Activated gamma-delta T cell treated with Interleukin-2 at 50 U/mL for 16 hours (primary cell): ENCODE results near the gene NAA10.
"Not testable (repeated sequence)": the region's sequence is repeated elsewhere in the genome, so short reads cannot be mapped to it uniquely, and the experiment has no call there.

ENCODE experiments used
- DNase-seq: peaks from one replicate; pipeline ENCODE4 v3.0.0-alpha.2; 2020

The NAA10 gene

GRCh38 chrX:153934762-153935325, at the start of gene NAA10:
Gene NAA10 (minus strand): TSS chrX:153935037. CDS start chrX:153934904, 133 bp downstream.
- peak; percentile 43 for DNase-seq

DNA sequence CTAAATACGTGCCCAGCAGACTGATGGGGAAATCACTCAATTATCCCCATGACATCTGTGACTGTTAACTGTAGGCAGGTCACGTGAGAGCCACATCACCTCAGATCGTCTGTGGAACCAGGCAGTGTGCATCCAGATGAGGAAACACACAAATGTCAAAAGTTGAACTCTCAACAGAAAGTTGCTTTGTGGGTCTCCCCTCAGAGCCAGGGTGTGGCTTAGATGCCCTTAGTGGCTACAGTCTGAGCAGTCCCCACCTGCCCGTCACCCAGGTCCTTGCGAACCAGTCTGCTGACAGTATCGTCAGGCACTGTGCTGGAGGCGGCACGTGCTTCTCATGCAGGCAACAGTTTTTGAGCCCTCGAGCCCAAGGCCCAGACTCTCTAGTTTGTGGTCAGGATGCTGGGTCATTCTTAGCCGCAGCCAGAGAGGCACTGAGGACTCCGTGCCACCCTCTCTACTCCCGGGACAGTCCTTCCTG, 48.5 kb upstream of the NAA10 start:
- DNase-seq = no peak

- peak; percentile 40 for DNase-seq
These were observed 47.1 kb upstream of the NAA10 start for GRCh38 chrX:153981771-153982533.

- no peak for DNase-seq
These were observed 46.4 kb upstream of the NAA10 start for GRCh38 chrX:153981231-153981630.

DNA sequence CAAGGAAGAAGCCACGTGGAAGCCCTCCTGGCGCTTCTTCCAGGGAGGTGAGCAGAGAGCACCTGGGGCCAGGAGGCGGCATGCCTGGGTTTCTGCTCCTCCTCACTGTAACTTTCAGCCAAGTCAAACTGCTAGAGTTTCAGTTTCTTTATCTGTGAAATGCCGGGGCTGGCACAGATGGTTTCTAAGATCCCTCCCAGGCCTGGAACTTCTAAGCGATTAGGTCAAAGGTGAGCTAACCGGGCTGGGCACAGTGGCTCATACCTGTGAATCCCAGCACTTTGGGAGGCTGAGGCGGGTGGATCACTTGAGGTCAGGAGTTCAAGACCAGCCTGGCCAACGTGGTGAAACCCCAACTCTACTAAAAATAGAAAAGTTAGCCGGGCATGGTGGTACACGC, 45.6 kb upstream of the NAA10 start:
- not testable (repeated sequence) for DNase-seq

- DNase-seq = no peak
These were observed 40.0 kb upstream of the NAA10 start for GRCh38 chrX:153974726-153975286.

DNA sequence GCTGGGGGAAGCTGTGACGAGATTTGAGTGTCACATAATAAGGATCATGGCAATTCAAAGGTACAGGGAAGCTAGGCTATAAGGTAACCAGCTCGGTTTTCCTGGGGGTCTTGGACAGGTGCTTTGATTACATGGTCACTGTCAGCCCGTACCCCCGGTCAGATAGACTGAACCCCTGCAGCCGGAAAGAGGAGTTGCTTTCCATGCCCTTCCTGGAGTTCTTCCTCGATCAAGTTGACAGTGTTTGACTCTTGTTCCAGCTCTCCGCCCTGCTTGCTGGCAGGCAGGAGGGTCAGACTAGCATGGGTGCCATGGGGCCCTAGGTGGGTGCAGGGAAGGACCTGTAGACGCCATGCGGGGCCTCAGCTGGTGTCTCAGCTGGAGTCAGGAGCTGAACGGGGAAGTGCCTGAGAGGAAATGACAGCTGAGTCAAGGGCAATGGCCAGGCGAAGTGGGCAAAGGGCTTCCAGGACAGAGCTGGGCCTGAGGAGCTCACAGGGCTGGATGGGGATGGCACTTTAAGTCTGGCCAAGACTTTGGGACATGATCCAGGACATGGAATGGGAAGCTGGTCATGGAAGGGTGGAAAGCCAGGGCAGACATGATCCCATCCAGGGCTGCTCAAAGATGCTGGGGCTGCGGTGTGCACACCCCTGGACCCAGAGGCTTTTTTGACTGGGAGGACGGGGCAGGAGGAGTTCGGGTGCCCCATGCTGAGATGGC, 39.3 kb upstream of the NAA10 start:
- no peak for DNase-seq

DNA sequence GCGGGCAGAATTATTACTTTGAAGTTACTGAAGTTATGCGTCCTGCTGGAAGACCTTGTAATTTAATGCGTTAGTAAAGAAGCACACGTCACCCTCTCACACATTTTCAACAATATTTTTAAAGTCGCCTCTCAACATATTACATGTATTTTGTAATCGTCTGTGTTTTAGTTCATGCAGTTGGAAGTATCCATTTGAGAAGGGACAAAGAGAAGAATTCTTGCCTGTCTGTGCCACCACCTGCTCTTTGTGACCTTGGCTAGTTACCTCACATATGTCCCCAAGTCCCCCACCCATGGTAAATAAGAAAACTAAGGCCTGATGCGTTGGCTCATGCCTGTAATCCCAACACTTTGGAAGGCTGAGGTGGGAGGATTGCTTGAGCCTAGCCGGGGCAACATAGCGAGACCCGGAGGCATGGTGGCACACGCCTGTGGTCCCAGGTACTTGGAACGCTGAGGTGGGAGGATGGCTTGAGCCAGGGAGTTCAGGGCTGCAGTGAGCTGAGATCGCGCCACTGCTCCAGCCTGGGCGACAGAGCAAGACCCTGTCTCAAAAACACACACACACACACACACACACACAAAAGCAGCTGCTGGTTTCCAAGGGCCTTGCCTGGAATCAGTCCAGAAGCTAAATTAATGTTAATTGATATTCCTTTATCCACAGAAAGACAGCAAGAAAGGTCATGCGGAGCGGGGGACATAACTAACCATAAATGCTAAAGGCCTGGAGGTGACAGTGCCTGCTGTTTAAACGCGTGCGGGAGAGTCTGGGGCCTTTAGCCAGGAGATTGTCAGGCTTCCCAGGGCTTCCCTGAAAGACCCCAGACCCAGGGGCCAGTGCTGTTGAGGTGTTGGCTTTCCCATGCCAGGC, 38.5 kb upstream of the NAA10 start:
- DNase-seq = no peak

DNA sequence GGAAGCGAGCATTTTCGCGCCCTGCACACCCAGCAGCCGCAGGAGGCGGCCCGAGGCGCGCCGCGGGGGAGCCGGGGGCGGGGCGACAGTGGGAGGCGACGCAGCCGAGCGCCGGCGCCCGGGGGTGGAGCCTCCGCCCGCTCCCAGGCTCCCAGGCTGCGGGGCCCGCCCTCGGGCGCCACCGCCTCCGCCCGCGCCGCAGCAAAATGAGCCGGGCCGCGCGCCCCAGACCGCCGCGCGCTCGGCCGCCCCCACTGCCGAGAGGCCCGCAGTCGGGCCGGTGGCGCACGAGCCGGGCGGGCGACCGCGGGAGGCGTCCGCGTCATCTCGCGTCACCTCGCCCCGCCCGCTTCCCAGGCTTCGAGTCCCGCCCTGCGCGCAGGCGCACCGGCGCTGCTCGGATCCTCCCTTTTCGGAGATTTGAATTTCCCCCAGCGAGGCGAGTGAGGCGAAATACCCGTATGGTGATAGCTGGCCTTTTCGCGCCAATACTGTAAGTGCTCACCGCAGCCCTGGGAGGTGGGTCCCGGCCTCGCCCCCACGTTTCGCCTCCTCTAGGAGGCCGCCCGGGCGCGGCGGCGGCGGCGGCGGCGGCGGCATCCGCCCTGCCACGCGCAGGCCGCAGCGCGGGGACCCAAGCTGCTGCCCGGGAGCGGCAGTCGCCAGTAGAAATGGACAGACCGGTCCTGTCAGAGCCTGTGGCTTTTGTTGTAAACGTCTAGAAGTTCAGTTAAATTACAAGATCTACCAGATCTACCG, 37.7 kb upstream of the NAA10 start, which contains the start of gene TMEM187:
Gene TMEM187 (plus strand): TSS at position 387 of the 759 bp plus-strand sequence. CDS start 9,309 bp downstream, outside the sequence.
- peak; percentile 87 for DNase-seq

DNA sequence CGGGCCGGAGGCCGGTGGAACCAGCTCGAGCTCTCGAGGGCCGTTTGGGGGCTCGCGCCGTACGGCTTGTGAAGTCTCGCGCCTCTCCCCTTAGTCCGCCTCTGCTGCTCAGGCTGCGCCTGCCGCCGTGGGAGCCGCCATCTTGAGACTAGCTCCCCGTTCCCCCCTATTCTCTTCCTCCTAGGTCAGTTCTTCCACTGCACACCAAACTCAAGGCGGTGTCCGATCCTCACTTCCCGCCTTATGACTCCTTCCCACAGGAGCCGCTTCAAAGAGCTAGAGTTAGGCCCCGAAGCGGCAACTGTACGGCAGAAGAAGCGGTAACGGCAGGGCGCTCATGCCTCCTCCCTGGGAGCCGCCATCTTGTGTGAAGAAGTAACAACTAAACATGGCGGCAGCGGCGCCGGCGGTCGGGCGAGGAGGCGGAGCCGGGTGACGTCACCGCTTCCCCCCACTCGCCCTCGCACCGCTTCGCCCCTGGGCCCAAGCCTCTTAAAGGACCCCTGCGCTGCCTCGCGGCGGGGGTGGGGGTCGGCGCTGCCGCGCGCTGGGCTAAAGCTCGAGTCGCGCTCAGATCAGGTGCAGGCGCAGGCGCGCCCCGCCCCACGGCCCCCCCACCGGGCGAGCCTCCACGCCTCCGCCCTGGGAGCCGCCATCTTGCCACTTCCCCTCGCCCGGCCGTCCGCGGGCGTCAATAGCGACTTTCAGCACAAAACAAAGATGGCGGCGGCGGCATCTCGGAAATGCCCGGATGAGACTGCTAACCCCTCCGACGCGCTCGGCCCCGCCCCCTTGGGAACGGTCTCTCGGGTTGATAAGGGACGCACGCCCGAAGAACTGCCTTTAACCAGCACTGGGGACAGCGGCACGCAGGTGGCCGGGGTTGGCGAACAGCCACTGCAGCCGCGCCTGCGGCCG, 36.9 kb upstream of the NAA10 start, which contains the start of gene HCFC1:
Gene HCFC1 (minus strand): TSS at position 369 of the 918 bp plus-strand sequence. CDS start 978 bp downstream, outside the sequence.
- DNase-seq = peak; percentile 93

DNA sequence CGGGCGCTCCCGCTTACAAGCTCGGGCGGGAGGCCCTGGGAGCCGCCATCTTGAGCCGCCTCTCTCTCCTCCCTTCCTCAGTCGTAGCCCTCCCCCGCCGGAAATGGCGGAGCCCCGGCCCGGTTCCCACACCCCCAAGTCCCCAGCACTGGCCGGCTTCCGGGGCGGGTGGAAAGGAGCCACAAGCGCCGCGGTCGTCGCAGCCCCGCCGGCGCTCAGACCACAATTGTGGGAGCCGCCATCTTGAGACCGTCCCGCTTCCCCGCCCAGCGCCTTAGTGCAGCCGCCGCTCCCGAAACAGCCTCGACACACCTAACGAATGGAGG, 36.2 kb upstream of the NAA10 start:
- DNase-seq = peak; percentile 91

- no peak for DNase-seq
These were observed 35.7 kb upstream of the NAA10 start for GRCh38 chrX:153970357-153971123.

GRCh38 chrX:153969904-153970356, 35.1 kb upstream of the NAA10 start:
- DNase-seq = no peak

- DNase-seq = no peak
These were observed 34.5 kb upstream of the NAA10 start for GRCh38 chrX:153969125-153969903.

GRCh38 chrX:153968754-153969124, 33.9 kb upstream of the NAA10 start:
- no peak for DNase-seq

DNA sequence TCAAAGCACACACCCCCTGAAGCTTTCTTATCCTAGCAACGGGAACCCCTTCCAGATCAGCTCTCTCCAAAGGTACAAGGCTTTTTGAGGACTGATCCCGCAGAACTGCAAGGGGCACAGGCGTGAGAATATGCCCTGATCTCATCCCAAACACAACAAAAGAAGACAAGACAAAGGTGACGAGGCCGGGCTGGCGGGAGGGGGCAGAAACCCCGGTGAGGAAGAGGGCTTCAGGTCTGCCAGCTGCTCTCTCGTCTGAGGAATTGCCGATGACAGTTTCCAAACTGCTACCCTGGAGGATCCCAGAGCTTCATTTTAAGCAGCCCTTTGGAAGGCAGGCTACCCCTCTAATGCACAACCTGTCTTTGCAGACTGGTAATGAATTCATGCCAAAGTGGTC, 33.4 kb upstream of the NAA10 start:
- DNase-seq = no peak

GRCh38 chrX:153967536-153968224, 32.8 kb upstream of the NAA10 start:
- no peak for DNase-seq
